ENCODE measurements around the gene HOMER2.

GRCh38 chr15:82835391-82835917, 117.1 kb downstream of the HOMER2 start:
- TF ChIP-seq, protein P1, sequence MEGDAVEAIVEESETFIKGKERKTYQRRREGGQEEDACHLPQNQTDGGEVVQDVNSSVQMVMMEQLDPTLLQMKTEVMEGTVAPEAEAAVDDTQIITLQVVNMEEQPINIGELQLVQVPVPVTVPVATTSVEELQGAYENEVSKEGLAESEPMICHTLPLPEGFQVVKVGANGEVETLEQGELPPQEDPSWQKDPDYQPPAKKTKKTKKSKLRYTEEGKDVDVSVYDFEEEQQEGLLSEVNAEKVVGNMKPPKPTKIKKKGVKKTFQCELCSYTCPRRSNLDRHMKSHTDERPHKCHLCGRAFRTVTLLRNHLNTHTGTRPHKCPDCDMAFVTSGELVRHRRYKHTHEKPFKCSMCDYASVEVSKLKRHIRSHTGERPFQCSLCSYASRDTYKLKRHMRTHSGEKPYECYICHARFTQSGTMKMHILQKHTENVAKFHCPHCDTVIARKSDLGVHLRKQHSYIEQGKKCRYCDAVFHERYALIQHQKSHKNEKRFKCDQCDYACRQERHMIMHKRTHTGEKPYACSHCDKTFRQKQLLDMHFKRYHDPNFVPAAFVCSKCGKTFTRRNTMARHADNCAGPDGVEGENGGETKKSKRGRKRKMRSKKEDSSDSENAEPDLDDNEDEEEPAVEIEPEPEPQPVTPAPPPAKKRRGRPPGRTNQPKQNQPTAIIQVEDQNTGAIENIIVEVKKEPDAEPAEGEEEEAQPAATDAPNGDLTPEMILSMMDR (conservative IDR thresholded peaks at IDR 0.05), result no peak
- no peak for TF ChIP-seq ZFX (IDR thresholded peaks at IDR 0.05)

All from C4-2B (cell line).